HFFc6 (cell line): ENCODE measurements around the gene DACH1. TPM values are rescaled to one million over a fixed set of nuclear protein-coding genes. Genes with fewer than 3 reads are reported as not detected.

Experiments used
- DNase-seq: peaks from one replicate; pipeline ENCODE4 v3.0.0-alpha.2; 2018
- H3K27ac Mint-ChIP-seq: 2 replicates; pipeline ENCODE4 v1.8.0; 2020; ENCODE audit warnings: mild to moderate bottlenecking, mixed read lengths
- H3K27me3 Mint-ChIP-seq: 2 replicates; pipeline ENCODE4 v1.8.0; 2021; ENCODE audit warnings: mild to moderate bottlenecking, moderate library complexity, mixed read lengths; ENCODE audit not compliant: insufficient read depth
- H3K36me3 Mint-ChIP-seq: 2 replicates; pipeline ENCODE4 v1.8.0; 2021; ENCODE audit warnings: low read depth, mixed read lengths
- H3K4me1 Mint-ChIP-seq: 2 replicates; pipeline ENCODE4 v1.8.0; 2020; ENCODE audit warnings: low read depth, mixed read lengths
- H3K4me3 Mint-ChIP-seq: 2 replicates; pipeline ENCODE4 v1.8.0; 2020; ENCODE audit warnings: mild to moderate bottlenecking, moderate library complexity, mixed read lengths
- H3K9me3 Mint-ChIP-seq: 2 replicates; pipeline ENCODE4 v1.8.0; 2020; ENCODE audit warnings: mild to moderate bottlenecking, mixed read lengths
- total RNA-seq, 6 experiments: library from RNA; stranded (reverse); fragmentation: NEBNext Ultra II Directional; extraction: Animal tissue kit (Norgen Biotek cat#: 25700); gene quantifications; 2 replicates in 1 of 6; 3 replicates in 5 of 6; pipeline ENCODE4 v1.2.3, GENCODE V29; 2021
- TF ChIP-seq, protein P1 (sequence below): fragments of 200-600 bp; sonication (generic); IDR thresholded peaks from 2 replicates; pipeline ENCODE4 v1.5.0; 2021; ENCODE audit warnings: antibody characterized with exemption, mild to moderate bottlenecking

Gene DACH1
- total RNA-seq, 6 experiments from 2014 or later: not detected

DNA sequence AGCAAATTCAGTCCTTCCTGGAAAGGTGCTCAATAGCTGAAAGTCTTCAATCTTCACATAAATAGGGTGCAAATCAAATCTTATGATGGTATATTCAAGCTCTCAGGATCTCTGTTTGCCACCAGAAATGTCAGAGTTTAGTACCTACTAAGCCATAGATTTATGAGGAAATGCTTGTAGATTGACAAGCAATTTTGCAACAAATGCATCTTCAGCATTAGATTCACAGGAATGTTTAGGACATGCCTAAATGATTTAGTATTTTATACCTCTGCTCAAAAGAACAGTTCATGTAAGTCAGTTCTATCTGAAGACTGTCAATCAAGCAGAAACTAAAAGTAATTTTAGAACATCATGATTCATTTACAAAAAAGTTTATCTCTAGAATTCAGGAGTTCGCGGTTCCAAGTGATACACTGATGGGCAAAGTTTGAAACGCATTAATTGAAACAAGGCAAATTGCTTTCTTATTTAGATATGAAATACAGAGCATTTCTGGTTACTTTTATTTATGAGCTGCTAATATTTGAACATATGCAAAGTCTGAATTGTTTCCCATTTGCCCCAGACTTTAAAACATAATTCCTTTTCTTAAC lies 65.7 kb downstream of the DACH1 start:
- Mint-ChIP-seq H3K27ac (no peak overlapping the region), H3K4me3 (no peak overlapping the region), H3K36me3 (no peaks in the 10 kb centered on the region), H3K9me3 (peaks cover 24% of the 10 kb centered on the region), H3K27me3 (no peaks in the 10 kb centered on the region), H3K4me1 (no peaks in the 10 kb centered on the region)
- TF ChIP-seq, protein P1, sequence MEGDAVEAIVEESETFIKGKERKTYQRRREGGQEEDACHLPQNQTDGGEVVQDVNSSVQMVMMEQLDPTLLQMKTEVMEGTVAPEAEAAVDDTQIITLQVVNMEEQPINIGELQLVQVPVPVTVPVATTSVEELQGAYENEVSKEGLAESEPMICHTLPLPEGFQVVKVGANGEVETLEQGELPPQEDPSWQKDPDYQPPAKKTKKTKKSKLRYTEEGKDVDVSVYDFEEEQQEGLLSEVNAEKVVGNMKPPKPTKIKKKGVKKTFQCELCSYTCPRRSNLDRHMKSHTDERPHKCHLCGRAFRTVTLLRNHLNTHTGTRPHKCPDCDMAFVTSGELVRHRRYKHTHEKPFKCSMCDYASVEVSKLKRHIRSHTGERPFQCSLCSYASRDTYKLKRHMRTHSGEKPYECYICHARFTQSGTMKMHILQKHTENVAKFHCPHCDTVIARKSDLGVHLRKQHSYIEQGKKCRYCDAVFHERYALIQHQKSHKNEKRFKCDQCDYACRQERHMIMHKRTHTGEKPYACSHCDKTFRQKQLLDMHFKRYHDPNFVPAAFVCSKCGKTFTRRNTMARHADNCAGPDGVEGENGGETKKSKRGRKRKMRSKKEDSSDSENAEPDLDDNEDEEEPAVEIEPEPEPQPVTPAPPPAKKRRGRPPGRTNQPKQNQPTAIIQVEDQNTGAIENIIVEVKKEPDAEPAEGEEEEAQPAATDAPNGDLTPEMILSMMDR: no peak
- DNase-seq: no peak

DNA sequence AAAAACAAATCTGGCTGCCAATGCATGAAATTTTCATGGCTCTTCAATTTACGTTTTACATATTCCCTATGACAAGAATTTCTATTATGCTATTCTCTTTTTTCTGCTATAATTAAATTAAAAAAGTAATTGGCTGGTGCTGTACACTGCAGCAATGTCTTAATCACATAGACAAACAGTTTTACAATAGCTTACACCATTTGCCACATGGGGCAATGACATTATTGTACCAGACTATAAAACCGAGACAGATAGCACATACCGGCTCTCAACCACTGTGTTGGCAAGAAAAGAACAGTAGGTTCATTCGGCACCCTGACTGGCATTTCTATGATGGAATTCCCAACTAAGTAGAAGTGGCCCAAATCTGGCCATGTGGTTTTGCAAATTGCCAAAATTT lies 67.7 kb downstream of the DACH1 start:
- Mint-ChIP-seq H3K4me3 (no peak overlapping the region), H3K9me3 (peaks cover 25% of the 10 kb centered on the region), H3K4me1 (no peaks in the 10 kb centered on the region), H3K27ac (no peak overlapping the region), H3K27me3 (no peaks in the 10 kb centered on the region), H3K36me3 (no peaks in the 10 kb centered on the region)
- no peak for DNase-seq
- TF ChIP-seq, protein P1: no peak

GRCh38 chr13:71798707-71799106 lies 68.3 kb downstream of the DACH1 start:
- no peak overlapping the region for H3K27ac Mint-ChIP-seq
- no peak overlapping the region for H3K4me3 Mint-ChIP-seq
- H3K4me1 Mint-ChIP-seq: no peaks in the 10 kb centered on the region
- H3K27me3 Mint-ChIP-seq: no peaks in the 10 kb centered on the region
- TF ChIP-seq, protein P1: no peak
- no peaks in the 10 kb centered on the region for H3K36me3 Mint-ChIP-seq
- H3K9me3 Mint-ChIP-seq: peaks cover 23% of the 10 kb centered on the region
- no peak for DNase-seq

DNA sequence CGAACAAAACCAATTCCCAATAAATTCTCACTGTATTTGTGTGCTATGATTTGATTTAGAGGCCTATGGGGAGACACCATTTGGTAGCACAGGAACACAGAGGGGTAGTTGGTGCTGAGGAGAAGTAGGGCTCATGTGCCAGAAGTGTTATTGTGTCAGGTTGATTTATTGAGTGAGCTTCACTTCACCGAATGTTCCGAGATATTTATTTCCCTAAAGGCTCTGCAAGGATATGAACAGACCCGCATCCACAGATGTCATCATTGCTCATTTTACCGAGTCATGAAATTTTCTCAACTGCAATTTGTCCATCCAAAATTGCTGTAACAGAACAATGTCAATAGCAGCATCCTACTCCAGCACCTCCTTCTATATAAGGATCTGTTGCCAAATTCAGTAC lies 69.5 kb downstream of the DACH1 start:
- peaks cover 29% of the 10 kb centered on the region for H3K9me3 Mint-ChIP-seq
- no peaks in the 10 kb centered on the region for H3K27me3 Mint-ChIP-seq
- TF ChIP-seq, protein P1: no peak
- no peaks in the 10 kb centered on the region for H3K4me1 Mint-ChIP-seq
- H3K36me3 Mint-ChIP-seq: no peaks in the 10 kb centered on the region
- H3K27ac Mint-ChIP-seq: no peak overlapping the region
- no peak for DNase-seq
- no peak overlapping the region for H3K4me3 Mint-ChIP-seq

DNA sequence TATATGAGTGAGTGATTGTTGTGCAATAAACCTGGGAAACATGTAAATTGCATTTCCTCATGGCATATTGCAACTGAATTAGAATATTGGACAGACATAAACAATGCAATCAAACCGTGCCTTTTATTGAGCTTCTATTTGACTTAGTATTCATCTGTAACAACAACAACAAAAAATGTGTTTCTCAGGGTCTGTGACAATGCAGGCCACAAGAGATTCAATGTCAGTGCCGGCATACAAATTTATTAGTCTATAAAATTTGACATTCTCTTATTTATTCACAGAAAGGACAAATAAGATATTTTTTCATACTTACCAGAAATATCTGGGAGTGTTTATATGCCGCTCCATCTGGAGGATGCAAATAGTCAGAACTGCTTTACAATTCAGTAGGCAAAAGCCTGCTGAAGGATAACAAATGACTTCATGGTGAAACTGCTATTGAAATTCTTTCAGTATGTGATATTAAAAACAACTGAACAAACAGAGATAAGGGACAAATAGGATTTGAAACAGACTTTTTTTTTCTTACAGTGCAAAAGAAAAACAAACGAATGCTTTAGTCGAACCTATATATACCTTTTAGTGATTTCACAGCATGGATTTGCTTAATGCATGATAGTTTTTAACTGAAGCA lies 77.2 kb downstream of the DACH1 start:
- no peak for DNase-seq
- H3K27ac Mint-ChIP-seq: no peak overlapping the region
- no peaks in the 10 kb centered on the region for H3K27me3 Mint-ChIP-seq
- no peaks in the 10 kb centered on the region for H3K4me1 Mint-ChIP-seq
- H3K36me3 Mint-ChIP-seq: no peaks in the 10 kb centered on the region
- TF ChIP-seq, protein P1: no peak
- H3K4me3 Mint-ChIP-seq: no peak overlapping the region
- H3K9me3 Mint-ChIP-seq: peaks cover 14% of the 10 kb centered on the region
